Activated CD8-positive, alpha-beta memory T cell treated with anti-CD3 and anti-CD28 coated beads, Interleukin-2, amount 50 U/mL, for 48 hours (primary cell): Measurements from ENCODE around the gene LRRC75A.
"Not testable (repeated sequence)": the region's sequence is repeated elsewhere in the genome, so short reads cannot be mapped to it uniquely, and the experiment has no call there.

ENCODE experiments used
- DNase-seq: peaks from one replicate; pipeline ENCODE4 v3.0.0-alpha.2; 2020

LRRC75A gene

DNA sequence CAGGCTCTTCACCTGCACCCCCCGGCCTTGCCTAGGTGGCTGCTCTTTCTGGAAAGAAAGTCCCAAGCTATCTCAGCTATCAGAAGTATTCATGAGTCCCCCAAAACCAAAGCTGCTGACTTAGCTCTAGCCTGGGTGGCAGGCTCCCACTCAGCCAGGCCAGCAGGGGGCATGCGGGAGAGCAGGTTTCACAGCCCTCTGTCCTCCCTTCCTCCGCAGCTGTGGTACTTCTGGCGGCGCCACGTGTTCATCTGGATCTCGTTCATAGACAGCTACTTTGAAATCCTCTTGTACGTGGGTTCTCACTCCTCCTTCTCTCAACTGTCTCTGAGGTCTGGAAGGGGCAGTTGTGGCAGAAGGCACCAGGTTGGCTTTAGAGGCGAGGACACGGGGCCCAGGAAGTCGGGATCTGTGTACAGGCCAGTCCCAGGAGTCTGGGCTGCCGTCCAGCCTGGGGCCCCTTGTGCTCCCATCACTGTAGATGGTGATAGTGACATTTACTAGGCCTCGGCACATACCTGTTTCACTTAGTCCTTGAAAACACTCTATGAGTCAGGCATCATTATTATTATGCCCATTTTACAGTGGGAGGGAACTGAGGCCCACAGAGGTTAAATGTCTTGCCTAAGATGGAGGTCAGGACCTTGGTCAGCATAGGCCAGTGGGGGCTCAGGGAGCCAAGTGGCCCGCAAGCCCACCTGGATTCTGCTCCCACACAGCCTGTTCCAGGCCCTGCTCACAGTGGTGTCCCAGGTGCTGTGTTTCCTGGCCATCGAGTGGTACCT, 63.7 kb downstream of the LRRC75A start:
- DNase-seq: peak; percentile 79

- no peak for DNase-seq
Measured at GRCh38 chr17:16427020-16427419, 65.0 kb downstream of the LRRC75A start.

GRCh38 chr17:16425698-16426659, 66.0 kb downstream of the LRRC75A start:
- DNase-seq: no peak

DNA sequence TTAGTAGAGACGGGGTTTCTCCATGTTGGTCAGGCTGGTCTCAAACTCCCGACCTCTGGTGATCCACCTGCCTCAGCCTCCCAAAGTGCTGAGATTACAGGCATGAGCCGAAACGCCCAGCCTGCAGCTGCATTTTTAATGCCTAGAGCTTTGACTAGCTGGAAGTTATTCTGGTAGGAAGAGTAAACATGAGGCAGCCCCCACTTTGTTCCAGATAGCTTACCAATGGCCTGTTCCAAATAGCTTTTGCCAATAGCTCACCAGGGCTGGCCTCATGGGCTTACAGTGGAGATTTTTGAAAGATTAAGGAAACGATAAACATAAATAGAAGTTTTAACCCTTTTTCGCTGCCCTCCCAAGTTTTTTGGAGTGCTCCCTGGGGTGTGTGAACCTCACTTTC, 66.8 kb downstream of the LRRC75A start:
- DNase-seq: no peak

DNA sequence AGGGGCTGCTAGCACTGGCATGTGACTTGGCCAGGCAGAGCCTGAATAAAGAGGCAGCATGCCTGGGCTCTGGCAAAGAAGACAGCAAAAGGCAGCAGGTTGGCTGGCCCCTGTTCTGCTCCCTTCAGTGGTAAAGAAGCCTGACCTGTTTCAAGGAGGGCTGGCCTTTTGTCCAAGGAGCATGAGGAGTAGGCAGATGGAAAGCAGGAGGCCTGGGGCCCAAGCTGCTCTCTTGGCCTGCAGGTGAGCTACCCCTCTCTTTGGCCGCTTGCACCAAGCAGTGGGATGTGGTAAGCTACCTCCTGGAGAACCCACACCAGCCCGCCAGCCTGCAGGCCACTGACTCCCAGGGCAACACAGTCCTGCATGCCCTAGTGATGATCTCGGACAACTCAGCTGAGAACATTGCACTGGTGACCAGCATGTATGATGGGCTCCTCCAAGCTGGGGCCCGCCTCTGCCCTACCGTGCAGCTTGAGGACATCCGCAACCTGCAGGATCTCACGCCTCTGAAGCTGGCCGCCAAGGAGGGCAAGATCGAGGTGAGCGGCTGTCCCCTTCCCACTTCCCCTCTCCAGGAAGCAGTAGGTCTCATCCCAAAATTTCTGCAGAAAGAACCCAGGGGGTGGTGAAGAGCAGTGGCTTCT, 68.6 kb downstream of the LRRC75A start:
- no peak for DNase-seq

GRCh38 chr17:16422416-16422815, 69.6 kb downstream of the LRRC75A start:
- no peak for DNase-seq

DNA sequence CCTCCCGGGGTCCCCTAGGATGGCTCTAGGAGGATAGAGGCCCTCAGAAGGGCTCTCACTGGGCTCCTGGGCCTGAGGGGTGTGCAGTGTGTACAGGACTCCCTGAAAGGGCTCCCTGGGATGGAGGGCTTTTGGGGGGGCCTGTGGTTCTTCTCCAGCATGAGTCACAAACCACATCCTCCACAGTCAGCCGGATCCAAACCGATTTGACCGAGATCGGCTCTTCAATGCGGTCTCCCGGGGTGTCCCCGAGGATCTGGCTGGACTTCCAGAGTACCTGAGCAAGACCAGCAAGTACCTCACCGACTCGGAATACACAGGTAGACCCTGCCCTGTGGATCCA, 72.1 kb downstream of the LRRC75A start:
- peak; percentile 79 for DNase-seq

GRCh38 chr17:16419074-16419928, 72.7 kb downstream of the LRRC75A start:
- DNase-seq: peak; percentile 74

- DNase-seq: no peak
Measured at GRCh38 chr17:16418685-16419068, 73.3 kb downstream of the LRRC75A start.

DNA sequence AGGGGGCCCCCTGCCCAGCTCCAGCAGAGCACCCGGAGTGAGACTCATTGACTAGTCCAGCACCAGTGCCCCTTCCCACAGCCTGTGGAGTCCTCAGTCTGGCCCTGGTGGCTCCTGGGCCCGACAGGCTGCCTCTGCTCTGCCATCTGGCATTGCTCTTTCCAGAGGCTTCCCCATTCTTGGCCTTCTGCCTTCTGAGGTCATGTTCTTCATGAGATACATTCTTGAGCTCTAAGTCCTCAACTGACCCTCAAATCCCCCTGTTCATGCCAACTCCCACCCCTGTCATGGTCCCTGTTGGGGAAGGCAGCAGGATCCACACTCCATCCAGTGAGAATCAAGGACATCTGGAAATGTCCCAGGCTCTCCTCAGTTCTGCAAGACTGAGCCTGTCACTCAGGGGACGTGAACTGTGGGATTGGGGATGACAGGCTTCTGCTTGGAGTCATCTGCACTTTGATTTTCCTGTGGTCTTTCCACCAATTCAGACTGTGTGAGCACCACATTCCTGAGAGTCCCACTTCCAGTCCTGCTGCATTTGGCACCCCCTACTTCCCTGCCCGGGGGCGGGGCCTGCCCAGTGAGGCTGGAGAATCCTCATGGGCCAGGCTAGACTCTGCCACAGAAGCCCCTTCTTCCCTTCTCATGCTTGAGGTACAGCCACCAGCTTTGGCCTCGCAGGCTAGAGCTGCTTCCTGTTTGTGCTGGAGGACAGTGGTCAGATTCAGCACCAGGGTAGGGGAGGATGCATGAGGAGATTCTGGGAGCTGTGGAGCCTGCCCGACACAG, 73.9 kb downstream of the LRRC75A start:
- no peak for DNase-seq

DNA sequence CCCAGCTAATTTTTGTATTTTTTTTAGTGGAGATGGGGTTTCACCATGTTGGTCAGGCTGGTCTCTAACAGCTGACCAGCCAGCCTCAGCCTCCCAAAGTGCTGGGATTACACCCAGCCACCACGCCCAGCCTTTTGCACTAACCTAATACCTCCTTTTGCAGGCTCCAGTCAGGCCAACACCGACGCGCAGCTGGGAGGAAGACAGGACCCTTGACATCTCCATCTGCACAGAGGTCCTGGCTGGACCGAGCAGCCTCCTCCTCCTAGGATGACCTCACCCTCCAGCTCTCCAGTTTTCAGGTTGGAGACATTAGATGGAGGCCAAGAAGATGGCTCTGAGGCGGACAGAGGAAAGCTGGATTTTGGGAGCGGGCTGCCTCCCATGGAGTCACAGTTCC, 74.6 kb downstream of the LRRC75A start:
- DNase-seq: no peak

DNA sequence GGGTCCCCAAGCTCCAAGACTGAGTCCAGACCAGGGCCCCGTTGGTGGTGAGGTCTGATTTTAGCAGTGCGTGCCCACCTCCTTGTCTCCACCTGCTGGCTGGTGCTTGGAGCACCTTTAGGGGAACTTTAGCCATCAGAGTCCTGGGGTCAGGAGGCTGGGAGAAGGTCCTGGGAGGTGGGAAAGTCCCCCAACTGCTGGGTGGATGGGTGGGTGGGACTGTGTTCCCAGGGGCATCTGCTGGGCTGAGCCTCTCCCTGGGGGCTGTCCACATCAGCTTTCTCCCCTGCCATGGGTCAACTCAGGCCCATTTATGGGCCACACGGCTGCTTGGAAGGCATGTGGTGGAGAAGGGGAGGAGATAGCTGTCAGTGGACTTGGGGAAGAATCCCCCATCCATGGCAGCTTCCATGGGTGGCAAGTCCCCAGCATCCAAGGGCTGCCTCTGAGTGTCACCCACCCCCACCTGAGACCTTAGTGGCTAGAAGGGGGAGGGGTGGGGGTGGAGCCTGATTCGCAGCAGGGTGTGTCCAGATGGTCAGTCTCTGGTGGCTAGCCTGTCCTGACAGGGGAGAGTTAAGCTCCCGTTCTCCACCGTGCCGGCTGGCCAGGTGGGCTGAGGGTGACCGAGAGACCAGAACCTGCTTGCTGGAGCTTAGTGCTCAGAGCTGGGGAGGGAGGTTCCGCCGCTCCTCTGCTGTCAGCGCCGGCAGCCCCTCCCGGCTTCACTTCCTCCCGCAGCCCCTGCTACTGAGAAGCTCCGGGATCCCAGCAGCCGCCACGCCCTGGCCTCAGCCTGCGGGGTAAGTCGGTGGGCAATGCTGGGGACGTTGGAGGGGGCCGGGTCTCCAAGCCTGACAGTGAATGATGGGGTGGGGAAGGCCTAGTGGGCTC, 76.7 kb downstream of the LRRC75A start, which contains the start of gene TRPV2:
TSS of gene TRPV2 (plus strand) at position 541 of the 894 bp plus-strand sequence. CDS start 2,098 bp downstream, outside the sequence.
- peak; percentile 74 for DNase-seq

GRCh38 chr17:16407911-16408588, 83.9 kb downstream of the LRRC75A start:
- no peak for DNase-seq

GRCh38 chr17:16406742-16407674, 85.0 kb downstream of the LRRC75A start:
- no peak for DNase-seq

DNA sequence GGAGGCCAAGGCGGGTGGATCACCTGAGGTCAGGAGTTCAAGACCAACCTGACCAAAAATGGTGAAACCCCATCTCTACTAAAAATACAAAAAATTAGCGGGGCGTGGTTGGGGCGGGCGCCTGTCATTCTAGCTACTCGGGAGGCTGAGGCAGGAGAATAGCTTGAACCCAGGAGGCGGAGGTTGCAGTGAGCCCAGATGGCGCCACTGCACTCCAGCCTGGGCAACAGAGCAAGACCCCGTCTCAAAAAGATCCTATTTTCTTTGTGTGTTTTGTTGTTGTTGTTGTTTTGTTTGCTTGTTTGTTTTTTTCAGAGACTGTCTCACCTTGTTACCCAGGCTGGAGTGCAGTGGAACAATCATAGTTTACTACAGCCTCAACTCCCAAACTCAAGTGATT, 88.1 kb downstream of the LRRC75A start:
- not testable (repeated sequence) for DNase-seq

DNA sequence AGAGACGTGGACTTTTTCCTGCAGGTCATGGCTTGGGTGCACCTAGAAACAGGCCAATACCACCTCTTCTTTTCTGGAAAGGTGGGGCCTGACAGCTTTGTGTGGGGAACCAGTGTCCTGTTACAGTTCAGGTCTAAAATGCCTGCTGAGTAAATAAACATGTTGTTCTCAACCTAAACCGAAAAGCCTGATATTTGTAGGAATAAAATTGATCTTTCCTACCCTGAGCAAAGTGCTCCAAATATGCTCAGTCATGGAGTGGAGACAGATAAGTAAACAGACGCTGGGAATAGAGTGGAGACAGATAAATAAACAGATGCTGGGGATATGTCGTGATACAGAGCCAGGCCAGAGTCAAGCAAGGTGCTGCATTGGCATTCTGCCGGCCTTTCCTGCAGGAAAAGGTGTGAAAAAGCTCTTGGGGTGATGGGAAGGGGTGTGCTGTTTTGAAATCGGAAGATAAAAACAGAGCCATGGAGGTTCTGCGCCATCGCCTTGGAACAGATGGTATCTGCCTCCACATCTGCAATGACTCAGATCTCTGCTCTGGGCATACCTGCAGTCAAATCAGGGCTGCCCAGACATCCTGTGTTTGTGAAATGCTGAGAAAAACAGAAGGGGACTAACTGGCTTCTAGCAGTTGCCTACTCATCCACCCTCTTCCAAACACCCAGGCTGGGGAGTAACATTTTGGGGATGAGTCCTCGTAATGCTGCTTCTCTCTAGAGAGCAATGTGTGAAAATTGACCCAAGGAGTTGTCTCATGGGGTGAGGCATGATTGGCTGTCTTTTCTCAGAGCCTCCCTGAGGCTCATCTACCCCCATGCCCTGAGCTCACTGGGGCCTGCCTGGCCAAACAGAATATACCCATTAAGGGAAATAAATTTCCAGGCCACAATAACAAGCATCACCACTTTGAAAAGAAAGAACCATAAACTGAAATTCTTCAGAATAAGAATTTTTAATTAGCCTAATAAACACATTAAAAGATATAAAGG, 93.4 kb downstream of the LRRC75A start:
- DNase-seq: no peak

DNA sequence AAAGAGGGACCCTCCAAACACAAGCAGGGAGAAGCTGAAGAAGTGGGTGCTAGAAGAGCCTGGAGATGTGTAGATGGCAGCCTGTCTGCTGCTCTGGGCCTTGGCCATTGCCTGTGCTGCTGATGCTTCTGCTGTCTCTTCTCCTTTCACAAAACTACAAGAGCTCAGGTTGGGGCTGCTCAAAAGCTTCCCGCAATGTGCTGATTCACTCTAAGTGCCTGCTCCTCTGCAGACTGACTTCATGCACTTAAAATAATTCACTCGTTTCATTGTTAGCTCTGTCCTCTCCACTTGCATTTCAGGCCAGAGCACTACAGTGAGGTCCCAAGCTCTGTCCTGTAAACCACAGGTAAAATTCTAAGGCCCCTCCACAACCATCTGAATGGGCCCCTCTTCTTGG, 95.3 kb downstream of the LRRC75A start:
- not testable (repeated sequence) for DNase-seq
